GM12891 (cell line): ENCODE results near the gene PSMD9. TPM values are rescaled to one million over a fixed set of nuclear protein-coding genes. Genes with fewer than 3 reads are reported as not detected.
"Not testable (repeated sequence)": the region's sequence is repeated elsewhere in the genome, so short reads cannot be mapped to it uniquely, and the experiment has no call there.

ENCODE experiments used
- DNase-seq: peaks from one replicate; pipeline ENCODE4 v3.0.0; 2011; ENCODE audit warnings: low spot score; ENCODE audit not compliant: insufficient read length
- FAIRE-seq: peaks from 2 replicates; lab custom pipeline; 2011; peaks lifted over from hg19 to GRCh38; lab: Jason Lieb, UNC
- PAX5 ChIP-seq: IDR thresholded peaks from 2 replicates; pipeline ENCODE4 v1.6.1; 2011; ENCODE audit warnings: low read length, moderate library complexity, mild to moderate bottlenecking; ENCODE audit not compliant: insufficient read depth, severe bottlenecking
- POLR2A ChIP-seq: IDR thresholded peaks from 2 replicates; pipeline ENCODE4 v1.6.1; 2011; ENCODE audit warnings: low read depth, low read length, control low read depth
- POLR2AphosphoS5 ChIP-seq: IDR thresholded peaks from 2 replicates; pipeline ENCODE4 v1.6.1; 2011; ENCODE audit warnings: low read depth, low read length, control low read depth
- POU2F2 ChIP-seq: IDR thresholded peaks from 2 replicates; pipeline ENCODE4 v1.6.1; 2011; ENCODE audit warnings: low read depth, mild to moderate bottlenecking, control low read depth, low read length, moderate library complexity
- SPI1 ChIP-seq: IDR thresholded peaks from 2 replicates; pipeline ENCODE4 v1.6.1; 2011; ENCODE audit warnings: low read depth, low read length, control low read depth
- TAF1 ChIP-seq: IDR thresholded peaks from 2 replicates; pipeline ENCODE4 v1.6.1; 2011; ENCODE audit warnings: low read depth, low read length, control low read depth
- polyA plus RNA-seq: library from polyadenylated mRNA; unstranded; fragments of >200 nt; gene quantifications from one replicate; pipeline ENCODE4 v1.2.1, GENCODE V29; 2012; ENCODE audit warnings: low read depth, missing spikeins, inconsistent platforms; ENCODE audit not compliant: missing spikeins

PSMD9 gene, protein sequence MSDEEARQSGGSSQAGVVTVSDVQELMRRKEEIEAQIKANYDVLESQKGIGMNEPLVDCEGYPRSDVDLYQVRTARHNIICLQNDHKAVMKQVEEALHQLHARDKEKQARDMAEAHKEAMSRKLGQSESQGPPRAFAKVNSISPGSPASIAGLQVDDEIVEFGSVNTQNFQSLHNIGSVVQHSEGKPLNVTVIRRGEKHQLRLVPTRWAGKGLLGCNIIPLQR
- polyA plus RNA-seq, result 40.6 TPM

DNA sequence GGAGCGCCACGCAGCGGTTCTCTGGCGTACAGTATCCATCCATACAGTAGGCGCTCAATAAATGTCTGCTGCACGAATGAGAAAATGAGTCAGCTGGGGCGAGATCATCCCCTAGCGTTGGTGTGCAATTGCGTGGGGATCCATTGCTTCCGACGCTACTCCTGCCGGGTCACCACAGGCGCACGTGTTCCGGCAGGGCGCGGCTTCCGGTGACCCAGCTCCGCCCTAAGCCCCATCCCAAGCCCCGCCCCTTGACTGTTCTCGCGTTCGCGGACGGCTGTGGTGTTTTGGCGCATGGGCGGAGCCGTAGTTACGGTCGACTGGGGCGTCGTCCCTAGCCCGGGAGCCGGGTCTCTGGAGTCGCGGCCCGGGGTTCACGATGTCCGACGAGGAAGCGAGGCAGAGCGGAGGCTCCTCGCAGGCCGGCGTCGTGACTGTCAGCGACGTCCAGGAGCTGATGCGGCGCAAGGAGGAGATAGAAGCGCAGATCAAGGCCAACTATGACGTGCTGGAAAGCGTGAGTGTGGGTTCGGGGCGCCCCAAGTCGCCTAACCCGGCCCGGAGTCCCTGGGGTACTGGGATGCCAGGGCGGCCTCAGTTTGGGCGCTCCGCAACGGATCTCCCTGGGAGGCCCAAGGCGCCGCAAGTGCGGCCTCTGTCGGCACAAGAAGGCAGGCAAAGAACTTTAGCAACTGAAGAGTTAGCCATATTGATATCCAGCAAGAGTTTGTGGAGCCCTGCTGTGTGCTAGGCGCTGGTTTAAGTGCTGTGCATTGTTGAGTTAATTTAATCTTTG is at the start of gene PSMD9:
TSS of gene PSMD9 (plus strand) at position 313 of the 796 bp plus-strand sequence. CDS start at position 380, 67 bp downstream.
- TF ChIP-seq SPI1 (no peak), TAF1 (peak; percentile 77), POU2F2 (peak; percentile 81), PAX5 (no peak), POLR2AphosphoS5 (peak; percentile 91), POLR2A (peak; percentile 89)
- FAIRE-seq, result peak; percentile 98
- DNase-seq, result peak; percentile 94

DNA sequence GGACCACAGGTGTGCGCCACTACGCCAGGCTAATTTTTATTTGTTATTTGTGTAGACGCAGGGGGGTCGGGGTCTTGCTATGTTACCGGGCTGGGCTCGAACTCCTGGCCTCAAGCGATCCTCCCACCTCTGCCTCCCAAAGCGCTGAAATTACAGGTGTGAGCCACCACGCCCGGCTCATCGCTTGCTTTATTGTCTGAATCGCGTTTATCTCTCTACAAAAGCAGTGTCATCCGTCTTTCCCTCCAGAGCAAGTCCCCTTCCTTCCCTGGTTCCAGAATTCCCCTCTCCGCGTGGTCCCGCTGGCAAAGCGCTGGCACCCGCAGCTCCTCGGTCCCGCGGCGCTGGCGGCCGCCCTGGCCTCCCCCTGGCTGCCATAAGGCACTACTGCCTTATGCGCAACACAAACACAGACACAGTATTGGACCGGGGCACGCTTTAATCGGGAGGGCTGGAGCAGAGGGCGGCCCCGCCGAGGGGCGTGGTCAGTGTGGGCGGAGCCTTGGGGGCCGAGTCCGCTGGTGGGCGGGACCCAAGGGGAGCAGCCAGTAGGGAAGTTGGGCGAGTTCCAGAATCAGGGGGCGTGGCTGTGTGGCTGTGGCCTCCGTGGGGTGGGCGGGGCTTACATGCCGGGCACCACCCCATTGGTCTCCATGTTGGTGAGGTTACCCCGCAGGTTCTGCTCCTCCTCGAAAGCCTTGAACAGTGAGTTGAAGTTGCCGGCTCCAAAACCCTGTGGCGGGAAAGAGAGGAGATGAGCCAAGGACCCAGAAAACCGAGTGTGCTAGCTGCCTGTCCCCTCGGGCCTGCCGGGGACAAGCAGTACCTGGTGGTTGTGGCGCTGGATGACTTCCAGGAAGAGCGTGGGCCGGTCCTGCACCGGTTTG is 49.2 kb upstream of the PSMD9 start:
- DNase-seq (peak; percentile 97), FAIRE-seq (peak; percentile 99)
- TF ChIP-seq POLR2AphosphoS5, result no peak
- TF ChIP-seq SPI1, result peak; percentile 47
- peak; percentile 68 for TF ChIP-seq PAX5

DNA sequence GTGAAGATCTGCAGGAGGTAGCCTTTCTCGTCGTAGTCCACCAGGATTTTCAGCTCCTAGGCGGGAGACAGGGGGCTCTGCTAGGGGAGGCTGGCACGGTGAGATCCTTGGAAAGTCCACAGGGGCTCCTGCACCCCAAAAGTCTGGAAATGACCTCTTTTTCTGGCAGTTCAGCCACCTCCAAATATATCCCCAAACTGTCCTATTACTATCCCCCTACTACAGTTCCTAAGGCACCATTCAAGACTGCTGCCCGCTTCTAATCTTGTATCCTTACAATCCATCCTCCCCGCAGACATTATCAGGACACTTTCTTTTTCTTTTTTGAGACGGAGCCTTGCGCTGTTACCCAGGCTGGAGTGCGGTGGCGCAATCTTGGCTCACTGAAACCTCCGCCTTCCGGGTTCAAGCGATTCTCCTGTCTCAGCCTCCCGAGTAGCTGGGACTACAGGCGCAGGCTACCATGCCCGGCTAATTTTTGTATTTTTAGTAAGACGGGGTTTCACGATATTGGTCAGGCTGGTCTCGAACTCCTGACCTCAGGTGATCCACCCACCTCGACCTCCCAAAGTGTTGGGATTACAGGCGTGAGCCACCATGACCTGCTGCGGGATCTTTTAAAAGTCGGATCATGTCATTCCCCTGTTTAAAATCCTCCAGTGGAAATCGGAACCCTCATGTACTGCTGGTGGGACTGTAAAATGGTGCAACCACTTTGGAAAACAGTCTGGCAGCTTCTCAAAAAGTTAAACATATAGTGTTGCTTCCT is 48.4 kb upstream of the PSMD9 start:
- no peak for DNase-seq
- no peak for FAIRE-seq
- no peak for TF ChIP-seq POU2F2
- TF ChIP-seq PAX5, result no peak
- TF ChIP-seq POLR2A, result no peak
- no peak for TF ChIP-seq TAF1
- no peak for TF ChIP-seq POLR2AphosphoS5
- no peak for TF ChIP-seq SPI1

DNA sequence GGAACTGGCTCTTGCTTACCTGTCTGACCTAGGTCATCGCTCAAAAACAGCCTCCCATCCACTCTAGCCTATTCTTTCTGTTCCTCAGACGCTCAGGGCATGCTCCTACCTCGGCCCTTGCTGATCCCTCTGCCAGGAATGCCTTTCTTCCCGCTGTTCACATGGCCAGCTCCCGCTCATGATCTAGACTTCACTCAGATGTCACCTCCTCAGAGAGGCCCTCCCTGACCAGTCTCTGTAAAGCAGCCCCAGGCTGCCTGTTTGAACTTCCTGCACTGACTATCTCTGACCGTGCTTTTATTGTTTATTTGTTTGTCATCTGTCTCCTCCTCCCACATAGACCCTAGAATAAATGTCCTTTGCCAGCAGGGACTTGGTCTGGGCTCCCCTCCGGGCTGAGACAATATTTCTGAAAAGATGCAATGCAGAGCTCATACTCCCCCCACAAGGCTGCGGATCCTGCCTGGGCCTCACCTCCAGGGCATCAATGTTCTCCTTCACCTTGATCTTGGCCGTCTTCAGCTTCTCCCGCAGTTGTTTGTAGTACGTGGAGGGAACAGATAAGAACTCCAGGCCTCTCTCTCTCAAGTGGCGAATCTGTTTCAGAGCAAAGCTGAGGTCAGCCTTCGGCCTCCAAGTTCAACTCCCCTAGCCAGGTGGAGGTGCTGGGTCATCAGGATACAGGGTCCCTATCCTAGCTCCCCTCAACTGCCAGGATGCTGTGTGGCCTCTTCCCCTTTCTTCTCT is 45.2 kb upstream of the PSMD9 start:
- TF ChIP-seq POLR2AphosphoS5, result no peak
- no peak for TF ChIP-seq SPI1
- TF ChIP-seq POU2F2, result no peak
- TF ChIP-seq POLR2A, result no peak
- no peak for DNase-seq
- no peak for FAIRE-seq

DNA sequence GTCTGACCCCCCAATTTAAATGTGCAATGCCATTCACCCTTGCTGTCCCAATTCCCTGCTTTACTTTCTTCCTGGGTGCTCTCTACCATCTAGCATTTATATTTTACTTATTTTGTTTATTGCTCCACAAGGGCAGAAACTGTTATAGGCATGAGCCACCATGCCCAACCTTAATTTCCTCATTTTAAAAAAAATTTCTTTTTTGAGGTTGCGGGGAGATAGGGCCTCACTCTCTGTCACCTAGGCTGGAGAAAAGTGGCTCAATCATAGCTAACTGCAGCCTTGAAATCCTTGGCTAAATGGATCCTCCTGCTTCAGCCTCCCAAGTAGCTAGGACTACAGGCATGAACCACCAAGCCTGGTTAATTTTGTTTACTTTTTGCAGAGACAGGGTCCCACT is 42.9 kb upstream of the PSMD9 start:
- no peak for TF ChIP-seq SPI1
- TF ChIP-seq POU2F2, result no peak
- DNase-seq (no peak), FAIRE-seq (no peak)

DNA sequence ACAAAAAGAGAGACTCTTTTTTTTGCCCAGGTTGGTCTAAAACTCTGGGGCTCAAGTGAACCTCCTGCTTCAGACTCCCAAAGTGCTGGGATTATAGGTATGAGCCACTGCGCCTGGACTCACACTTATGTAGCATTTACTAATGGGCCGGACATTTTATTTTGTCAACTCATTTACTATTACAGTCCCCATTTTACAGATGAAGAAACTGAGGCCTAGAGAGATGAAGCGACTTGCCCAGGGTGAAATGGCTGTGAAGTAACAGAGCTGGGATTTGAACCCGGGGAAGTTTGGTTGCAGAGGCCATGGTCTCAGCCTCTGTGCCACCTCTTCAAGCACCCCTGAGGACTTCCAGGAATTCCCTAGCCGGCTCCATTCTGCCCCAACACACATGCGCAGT is 39.4 kb upstream of the PSMD9 start:
- FAIRE-seq (no peak), DNase-seq (no peak)
- TF ChIP-seq POLR2AphosphoS5, result no peak
- TF ChIP-seq POU2F2, result no peak
- TF ChIP-seq TAF1, result no peak
- no peak for TF ChIP-seq SPI1
- TF ChIP-seq POLR2A, result no peak
- TF ChIP-seq PAX5, result no peak

DNA sequence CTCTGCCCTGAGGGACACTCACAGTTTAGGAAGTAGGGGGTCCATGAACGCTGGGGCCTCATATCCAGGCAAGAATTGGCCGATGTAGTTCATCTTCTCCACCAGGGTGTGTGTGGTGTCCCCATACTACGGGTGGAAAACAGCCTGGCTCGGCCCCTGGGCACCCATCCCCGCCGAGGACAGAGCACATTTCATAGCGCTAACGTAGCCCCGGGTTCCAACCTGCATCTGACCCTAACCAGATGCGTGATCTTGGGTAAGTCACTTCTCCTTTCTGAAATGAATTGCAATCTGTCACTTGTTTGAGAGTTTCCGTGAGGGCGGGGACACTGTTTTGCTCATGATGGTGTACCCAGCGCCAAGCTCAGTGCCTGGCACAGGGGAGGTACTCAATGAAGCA is 38.9 kb upstream of the PSMD9 start:
- FAIRE-seq (peak; percentile 62), DNase-seq (no peak)
- TF ChIP-seq SPI1, result peak; percentile 76
- no peak for TF ChIP-seq POLR2AphosphoS5
- TF ChIP-seq POU2F2, result no peak
- no peak for TF ChIP-seq POLR2A
- TF ChIP-seq TAF1, result no peak

DNA sequence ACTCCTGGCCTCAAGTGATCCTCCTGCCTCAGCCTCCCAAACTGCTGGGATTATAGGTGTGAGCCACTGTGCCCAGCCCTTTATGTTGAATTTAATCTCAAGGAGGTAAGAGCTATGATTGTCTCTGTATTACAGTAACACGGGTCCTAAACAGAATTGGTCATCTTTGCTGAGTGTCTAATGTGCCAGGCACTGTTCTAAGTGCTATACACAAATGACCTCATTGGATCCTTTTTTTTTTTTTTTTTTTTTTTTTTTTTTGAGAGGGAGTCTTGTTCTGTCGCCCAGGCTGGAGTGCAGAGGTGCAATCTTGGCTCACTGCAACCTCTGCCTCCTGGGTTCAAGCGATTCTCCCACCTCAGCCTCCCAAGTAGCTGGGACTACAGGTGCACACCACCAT is 36.2 kb upstream of the PSMD9 start:
- FAIRE-seq, DNase-seq: not testable (repeated sequence)
